Endothelial cell of umbilical vein (primary cell): ENCODE measurements around the gene LIMK2. TPM values are rescaled to one million over a fixed set of nuclear protein-coding genes. Genes with fewer than 3 reads are reported as not detected.

ENCODE experiments used
- BruUV-seq: library from RNA; stranded (reverse); fragments of 400-500 nt; replicated peaks from 2 replicates; lab custom pipeline; 2021; lab: Mats Ljungman, UMichigan
- CTCF ChIA-PET: fragments of 300-600, 350-600 bp; sonication (Branson Sonifier 250); formaldehyde crosslinking; loops from one replicate; lab custom pipeline; 2021; ENCODE audit warnings: antibody characterized with exemption, inconsistent platforms; lab: Charles Lee
- POLR2A ChIA-PET: fragments of 300-600, 350-600 bp; sonication (Branson Sonifier 250); formaldehyde crosslinking; loops from one replicate; lab custom pipeline; 2021; ENCODE audit warnings: antibody characterized with exemption, inconsistent platforms; lab: Charles Lee
- DNase-seq: peaks from one replicate; pipeline ENCODE4 v3.0.0-alpha.2; 2011; ENCODE audit warnings: low read depth, low spot score
- FAIRE-seq: peaks from 2 replicates; lab custom pipeline; 2011; peaks lifted over from hg19 to GRCh38; lab: Jason Lieb, UNC
- H2AFZ ChIP-seq: 2 replicates; pipeline ENCODE4 v1.6.0; 2012; ENCODE audit warnings: low read depth, low read length, control low read depth, inconsistent platforms
- H3K27ac ChIP-seq: 2 replicates; pipeline ENCODE4 v1.5.1; 2011; ENCODE audit warnings: low read depth, mild to moderate bottlenecking, control low read depth, low read length, moderate library complexity; ENCODE audit not compliant: insufficient read depth
- H3K27me3 ChIP-seq, 2 experiments: 2 replicates each; pipeline versions ENCODE4 v1.6.0 to v1.6.1; 2011; ENCODE audit warnings: low read length in 2 of 2, mixed read lengths in 1 of 2; ENCODE audit not compliant: control insufficient read depth in 2 of 2, insufficient read depth in 2 of 2
- H3K36me3 ChIP-seq, 2 experiments: 2 replicates in 1 of 2; 3 replicates in 1 of 2; pipeline ENCODE4 v1.5.1; 2011; ENCODE audit warnings: low read length in 2 of 2, mild to moderate bottlenecking in 1 of 2, moderate library complexity in 1 of 2; ENCODE audit not compliant: control insufficient read depth in 2 of 2, insufficient read depth in 2 of 2; ENCODE audit errors: extremely low read depth in 1 of 2
- H3K4me1 ChIP-seq: 3 replicates; pipeline ENCODE4 v1.5.1; 2011; ENCODE audit warnings: mild to moderate bottlenecking, low read length; ENCODE audit not compliant: control insufficient read depth, insufficient read depth; ENCODE audit errors: extremely low read depth
- H3K4me2 ChIP-seq: 2 replicates; pipeline ENCODE4 v1.6.1; 2011; ENCODE audit warnings: low read length, control low read depth, mixed read lengths; ENCODE audit not compliant: insufficient read depth
- H3K4me3 ChIP-seq, 3 experiments: fragments of 200-600 bp in 1 of 3; sonication (generic), shearing (Covaris generic) in 1 of 3; replicated peaks in 1 of 3; 2 replicates each; pipeline ENCODE4 v1.5.1; 2011 to 2016; ENCODE audit warnings: control low read depth in 3 of 3, low read length in 3 of 3, mild to moderate bottlenecking in 2 of 3, inconsistent platforms in 1 of 3, low read depth in 1 of 3, moderate library complexity in 1 of 3; ENCODE audit not compliant: insufficient read depth in 1 of 3
- H3K79me2 ChIP-seq: 2 replicates; pipeline ENCODE4 v1.6.0; 2012; ENCODE audit warnings: low read length, inconsistent platforms; ENCODE audit not compliant: control insufficient read depth, insufficient read depth
- H3K9ac ChIP-seq: replicated peaks from 2 replicates; pipeline ENCODE3; 2011; ENCODE audit warnings: low read length, control low read depth; ENCODE audit not compliant: insufficient read depth; ENCODE audit errors: extremely low read depth
- H3K9me1 ChIP-seq: replicated peaks from 3 replicates; pipeline ENCODE4 v1.6.0; 2011; ENCODE audit warnings: mild to moderate bottlenecking, low read length; ENCODE audit not compliant: control insufficient read depth, insufficient read depth; ENCODE audit errors: extremely low read depth
- H3K9me3 ChIP-seq: replicated peaks from 2 replicates; pipeline ENCODE4 v1.5.1; 2012; ENCODE audit warnings: low read length, inconsistent platforms; ENCODE audit not compliant: control insufficient read depth, insufficient read depth
- H4K20me1 ChIP-seq: replicated peaks from 2 replicates; pipeline ENCODE3; 2011; ENCODE audit warnings: mild to moderate bottlenecking, low read length; ENCODE audit not compliant: control insufficient read depth, insufficient read depth; ENCODE audit errors: extremely low read depth
- CTCF ChIP-seq, 2 donors: IDR thresholded peaks; 1 replicate in 1 of 2; 2 replicates in 1 of 2; pipeline ENCODE4 v1.5.1; 2011; ENCODE audit warnings: low read length in 2 of 2, mild to moderate bottlenecking in 2 of 2, moderate library complexity in 2 of 2, control low read depth in 1 of 2, inconsistent platforms in 1 of 2, low read depth in 1 of 2; ENCODE audit not compliant: insufficient read depth in 1 of 2; ENCODE audit errors: extremely low read depth in 1 of 2
- EZH2 ChIP-seq: IDR thresholded peaks from 2 replicates; pipeline ENCODE4 v1.6.1; 2012; ENCODE audit warnings: borderline replicate concordance, low read depth, mild to moderate bottlenecking, moderate library complexity, low read length, inconsistent platforms; ENCODE audit not compliant: severe bottlenecking
- FOS ChIP-seq: IDR thresholded peaks from 2 replicates; pipeline ENCODE4 v1.6.1; 2011; ENCODE audit warnings: mild to moderate bottlenecking, low read length, moderate library complexity, borderline replicate concordance; ENCODE audit not compliant: insufficient read depth
- GATA2 ChIP-seq: IDR thresholded peaks from 2 replicates; pipeline ENCODE4 v1.7.0; 2011; ENCODE audit warnings: low read depth, mild to moderate bottlenecking, moderate library complexity, mixed read lengths, low read length; ENCODE audit not compliant: insufficient read length, insufficient read depth
- JUN ChIP-seq: IDR thresholded peaks from 2 replicates; pipeline ENCODE4 v1.6.1; 2011; ENCODE audit warnings: borderline replicate concordance, low read depth; ENCODE audit not compliant: insufficient read length, insufficient read depth
- MYC ChIP-seq: IDR thresholded peaks from one replicate; pipeline ENCODE4 v1.6.1; 2011; ENCODE audit warnings: mild to moderate bottlenecking, low read depth, low read length
- POLR2A ChIP-seq: IDR thresholded peaks from 2 replicates; pipeline ENCODE4 v1.6.1; 2012; ENCODE audit warnings: low read depth, mild to moderate bottlenecking, control low read depth, low read length
- POLR2AphosphoS5 ChIP-seq: IDR thresholded peaks from 2 replicates; pipeline ENCODE4 v1.6.1; 2012; ENCODE audit warnings: low read depth, mild to moderate bottlenecking, control low read depth, low read length, moderate library complexity; ENCODE audit not compliant: insufficient read depth
- dilution Hi-C: fragments of 300-500 bp; cut with MboI; formaldehyde crosslinking; loops from one replicate; pipeline ENCODE4 v1.15.0; 2019; ENCODE audit warnings: low sequenced_read_pairs; ENCODE audit not compliant: extremely low pct_ligation_motif_present
- intact Hi-C: fragments of 100-400 bp; cut with micrococcal nuclease; formaldehyde crosslinking; loops from one replicate; pipeline ENCODE4 v1.10.0; 2022
- polyA plus RNA-seq, 4 experiments: library from polyadenylated mRNA; depleted of rRNA in 3 of 4; stranded (reverse) in 3 of 4; unstranded in 1 of 4; fragments of >200 nt; gene quantifications; 2 replicates each; pipeline versions ENCODE4 v1.2.1 to v1.2.3, GENCODE V29; 2011 to 2012; ENCODE audit warnings: missing spikeins in 1 of 4
- total RNA-seq: library from RNA; stranded (reverse); gene quantifications from 2 replicates; pipeline ENCODE4 v1.2.3, GENCODE V29; 2021
- TF ChIP-seq, protein P1 (sequence below): IDR thresholded peaks from 2 replicates; pipeline ENCODE4 v1.6.1; 2011; ENCODE audit not compliant: insufficient read depth, insufficient read length

The LIMK2 gene
- total and polyA plus RNA-seq, 2 donors (not counting 3 experiments of a cell fraction or from before 2014, with no cell fraction given): 23.2 to 76.7 TPM

DNA sequence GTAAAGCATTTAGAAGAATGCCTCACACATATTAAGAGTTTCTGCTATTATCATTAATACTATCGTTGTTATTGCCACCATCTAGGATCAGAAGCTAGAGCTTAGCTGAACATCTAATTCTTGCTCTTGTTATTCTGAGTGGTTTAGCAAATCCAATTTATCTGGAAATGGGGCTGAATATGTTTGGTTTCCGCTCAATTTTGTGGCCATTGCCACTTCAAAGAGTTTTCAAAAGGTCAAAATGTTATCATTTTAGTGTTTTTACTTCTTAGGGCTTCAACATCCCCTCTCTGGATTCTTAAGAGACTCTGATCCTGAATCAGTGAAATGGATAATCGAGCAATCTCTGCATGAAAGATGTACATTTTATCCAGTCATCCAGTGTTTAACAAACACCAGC is 90.4 kb downstream of the LIMK2 start:
- H4K20me1 ChIP-seq: no peaks in the 10 kb centered on the region
- peaks cover 11 to 13% of the 10 kb centered on the region in 2 experiments for H3K27me3 ChIP-seq
- DNase-seq: no peak
- H3K9ac ChIP-seq: no peak overlapping the region
- H3K27ac ChIP-seq: no peak overlapping the region
- ChIA-PET CTCF (interaction anchor here (1.5 to 4.7 kb wide), 3 partner anchors 10 to 12 kb away, joined by 4 to 52 read pairs (median 5); partner anchors contain the start of gene PIK3IP1), POLR2A (no interaction called here)
- no peaks in the 10 kb centered on the region for H3K36me3 ChIP-seq
- intact Hi-C loops: no loop called here
- no peak overlapping the region for H3K4me2 ChIP-seq
- H3K9me1 ChIP-seq: no peaks in the 10 kb centered on the region
- no peak overlapping the region for H3K4me3 ChIP-seq
- H3K79me2 ChIP-seq: no peaks in the 10 kb centered on the region
- no peak overlapping the region for H2AFZ ChIP-seq
- no peaks in the 10 kb centered on the region for H3K4me1 ChIP-seq
- no peak for FAIRE-seq
- dilution Hi-C loops: no loop called here
- BruUV-seq: no TSS peak
- no peak for TF ChIP-seq JUN
- TF ChIP-seq CTCF (IDR thresholded peaks at IDR 0.05; ENCODE audit: extremely low read depth in 1 of 2, insufficient read depth in 1 of 2, low read depth in 1 of 2, low read length in 2 of 2): no peak
- TF ChIP-seq MYC: no peak
- TF ChIP-seq EZH2: no peak
- TF ChIP-seq POLR2AphosphoS5: no peak
- TF ChIP-seq POLR2A: no peak
- TF ChIP-seq FOS: no peak
- TF ChIP-seq, protein P1, sequence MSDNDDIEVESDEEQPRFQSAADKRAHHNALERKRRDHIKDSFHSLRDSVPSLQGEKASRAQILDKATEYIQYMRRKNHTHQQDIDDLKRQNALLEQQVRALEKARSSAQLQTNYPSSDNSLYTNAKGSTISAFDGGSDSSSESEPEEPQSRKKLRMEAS: no peak
- no peak for TF ChIP-seq GATA2
- no peaks in the 10 kb centered on the region for H3K9me3 ChIP-seq
